ENCODE measurements around the gene HSH2D.

Gene HSH2D

GRCh38 chr19:16134510-16134909 lies 9.0 kb upstream of the HSH2D start:
- DNase-seq (ENCODE audit: low read depth in 1 of 2, low spot score in 1 of 2): no peak
- TF ChIP-seq GABPA (IDR thresholded peaks at IDR 0.05; ENCODE audit: low read depth) (no peak), SPI1 (IDR thresholded peaks at IDR 0.05; ENCODE audit: borderline replicate concordance, low read depth) (no peak; the same call in 1 of the 2 replicates), POLR2AphosphoS5 (IDR thresholded peaks at IDR 0.05; ENCODE audit: low read depth) (no peak; the same call in 1 of the 2 replicates)
- TF ChIP-seq, protein P1, sequence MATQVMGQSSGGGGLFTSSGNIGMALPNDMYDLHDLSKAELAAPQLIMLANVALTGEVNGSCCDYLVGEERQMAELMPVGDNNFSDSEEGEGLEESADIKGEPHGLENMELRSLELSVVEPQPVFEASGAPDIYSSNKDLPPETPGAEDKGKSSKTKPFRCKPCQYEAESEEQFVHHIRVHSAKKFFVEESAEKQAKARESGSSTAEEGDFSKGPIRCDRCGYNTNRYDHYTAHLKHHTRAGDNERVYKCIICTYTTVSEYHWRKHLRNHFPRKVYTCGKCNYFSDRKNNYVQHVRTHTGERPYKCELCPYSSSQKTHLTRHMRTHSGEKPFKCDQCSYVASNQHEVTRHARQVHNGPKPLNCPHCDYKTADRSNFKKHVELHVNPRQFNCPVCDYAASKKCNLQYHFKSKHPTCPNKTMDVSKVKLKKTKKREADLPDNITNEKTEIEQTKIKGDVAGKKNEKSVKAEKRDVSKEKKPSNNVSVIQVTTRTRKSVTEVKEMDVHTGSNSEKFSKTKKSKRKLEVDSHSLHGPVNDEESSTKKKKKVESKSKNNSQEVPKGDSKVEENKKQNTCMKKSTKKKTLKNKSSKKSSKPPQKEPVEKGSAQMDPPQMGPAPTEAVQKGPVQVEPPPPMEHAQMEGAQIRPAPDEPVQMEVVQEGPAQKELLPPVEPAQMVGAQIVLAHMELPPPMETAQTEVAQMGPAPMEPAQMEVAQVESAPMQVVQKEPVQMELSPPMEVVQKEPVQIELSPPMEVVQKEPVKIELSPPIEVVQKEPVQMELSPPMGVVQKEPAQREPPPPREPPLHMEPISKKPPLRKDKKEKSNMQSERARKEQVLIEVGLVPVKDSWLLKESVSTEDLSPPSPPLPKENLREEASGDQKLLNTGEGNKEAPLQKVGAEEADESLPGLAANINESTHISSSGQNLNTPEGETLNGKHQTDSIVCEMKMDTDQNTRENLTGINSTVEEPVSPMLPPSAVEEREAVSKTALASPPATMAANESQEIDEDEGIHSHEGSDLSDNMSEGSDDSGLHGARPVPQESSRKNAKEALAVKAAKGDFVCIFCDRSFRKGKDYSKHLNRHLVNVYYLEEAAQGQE (IDR thresholded peaks at IDR 0.05; ENCODE audit: insufficient replicate concordance, low read depth): no peak
- TF ChIP-seq, protein P2, sequence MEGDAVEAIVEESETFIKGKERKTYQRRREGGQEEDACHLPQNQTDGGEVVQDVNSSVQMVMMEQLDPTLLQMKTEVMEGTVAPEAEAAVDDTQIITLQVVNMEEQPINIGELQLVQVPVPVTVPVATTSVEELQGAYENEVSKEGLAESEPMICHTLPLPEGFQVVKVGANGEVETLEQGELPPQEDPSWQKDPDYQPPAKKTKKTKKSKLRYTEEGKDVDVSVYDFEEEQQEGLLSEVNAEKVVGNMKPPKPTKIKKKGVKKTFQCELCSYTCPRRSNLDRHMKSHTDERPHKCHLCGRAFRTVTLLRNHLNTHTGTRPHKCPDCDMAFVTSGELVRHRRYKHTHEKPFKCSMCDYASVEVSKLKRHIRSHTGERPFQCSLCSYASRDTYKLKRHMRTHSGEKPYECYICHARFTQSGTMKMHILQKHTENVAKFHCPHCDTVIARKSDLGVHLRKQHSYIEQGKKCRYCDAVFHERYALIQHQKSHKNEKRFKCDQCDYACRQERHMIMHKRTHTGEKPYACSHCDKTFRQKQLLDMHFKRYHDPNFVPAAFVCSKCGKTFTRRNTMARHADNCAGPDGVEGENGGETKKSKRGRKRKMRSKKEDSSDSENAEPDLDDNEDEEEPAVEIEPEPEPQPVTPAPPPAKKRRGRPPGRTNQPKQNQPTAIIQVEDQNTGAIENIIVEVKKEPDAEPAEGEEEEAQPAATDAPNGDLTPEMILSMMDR (IDR thresholded peaks at IDR 0.05; ENCODE audit: insufficient read depth, low read length): no peak
- Histone ChIP-seq H3K27me3 (ENCODE audit: insufficient read depth, poor library complexity, severe bottlenecking) (no peaks in the 10 kb centered on the region), H3K4me3 (replicated peaks; ENCODE audit: insufficient read depth, low read length) (no peak overlapping the region), H3K27ac (replicated peaks) (0 out of 2 replicates have a peak overlapping the region, but pooled peaks have one; percentile 28)

DNA sequence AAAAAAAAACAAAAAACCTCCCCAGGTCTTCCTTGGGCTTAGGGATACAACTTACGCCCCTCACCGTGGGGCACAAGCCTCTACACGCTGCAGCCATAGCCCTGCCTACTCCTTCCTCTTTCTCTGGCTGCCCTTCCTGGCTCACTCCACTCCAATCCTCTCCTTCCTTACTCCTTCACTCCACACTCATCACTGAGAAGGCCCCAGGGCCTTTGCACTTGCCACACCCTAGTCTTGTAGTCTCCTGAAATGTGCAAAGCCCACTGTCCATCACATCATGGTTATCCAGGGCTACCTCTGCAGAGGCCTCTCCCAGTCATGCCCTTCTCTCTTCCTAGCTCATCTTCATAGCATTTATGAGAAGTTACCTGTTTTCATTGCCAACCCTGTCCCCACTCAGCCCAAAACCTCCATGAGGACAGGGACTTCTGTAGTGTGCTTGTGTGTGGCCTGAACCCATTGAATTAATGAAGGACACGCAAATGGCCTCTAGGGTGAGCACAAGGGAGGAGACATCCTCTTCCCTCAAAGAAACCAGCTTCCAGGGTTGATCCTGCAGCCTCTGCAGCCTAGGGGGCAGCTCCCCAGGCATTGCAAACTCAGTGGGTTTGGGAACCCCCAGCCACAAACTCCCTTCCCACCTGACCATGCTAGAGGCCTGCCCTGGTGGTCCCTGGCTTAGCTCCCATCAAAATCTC lies 7.9 kb upstream of the HSH2D start:
- DNase-seq (ENCODE audit: low read depth in 1 of 2, low spot score in 1 of 2): peak in 1 of 2 experiments; percentile 33
- Histone ChIP-seq H3K4me3 (replicated peaks; ENCODE audit: insufficient read depth, low read length) (no peak overlapping the region), H3K27me3 (ENCODE audit: insufficient read depth, poor library complexity, severe bottlenecking) (no peaks in the 10 kb centered on the region), H3K27ac (replicated peaks) (no peak overlapping the region)
- TF ChIP-seq GABPA (IDR thresholded peaks at IDR 0.05; ENCODE audit: low read depth) (no peak), POLR2AphosphoS5 (IDR thresholded peaks at IDR 0.05; ENCODE audit: low read depth) (peak; percentile 41)
- TF ChIP-seq, protein P2 (IDR thresholded peaks at IDR 0.05; ENCODE audit: insufficient read depth, low read length): no peak

GRCh38 chr19:16136185-16136999 lies 7.1 kb upstream of the HSH2D start:
- TF ChIP-seq GABPA (IDR thresholded peaks at IDR 0.05; ENCODE audit: low read depth): no peak
- TF ChIP-seq, protein P2 (IDR thresholded peaks at IDR 0.05; ENCODE audit: insufficient read depth, low read length): no peak
- no peak for TF ChIP-seq SPI1 (IDR thresholded peaks at IDR 0.05; ENCODE audit: borderline replicate concordance, low read depth)
- TF ChIP-seq, protein P1 (IDR thresholded peaks at IDR 0.05; ENCODE audit: insufficient replicate concordance, low read depth): no peak
- no peak for TF ChIP-seq POLR2AphosphoS5 (IDR thresholded peaks at IDR 0.05; ENCODE audit: low read depth)
- H3K4me3 ChIP-seq (replicated peaks; ENCODE audit: insufficient read depth, low read length): no peak overlapping the region
- no peaks in the 10 kb centered on the region for H3K27me3 ChIP-seq (ENCODE audit: insufficient read depth, poor library complexity, severe bottlenecking)
- peak overlapping the region; percentile 29 for H3K27ac ChIP-seq (replicated peaks)
- no peak for DNase-seq (ENCODE audit: low read depth in 1 of 2, low spot score in 1 of 2)
